Duodenal mucosa (tissue), 2 donors: ENCODE results near the gene HINT3.

ENCODE experiments used
- H3K27ac ChIP-seq: one replicate; pipeline ENCODE4 v1.7.0; 2013; ENCODE audit warnings: low read depth, low read length
- H3K27me3 ChIP-seq, 2 donors: one replicate each; pipeline ENCODE4 v1.7.0; 2013; ENCODE audit warnings: low read length in 2 of 2, control low read depth in 1 of 2; ENCODE audit not compliant: insufficient read depth in 2 of 2, control insufficient read depth in 1 of 2
- H3K36me3 ChIP-seq, 2 donors: one replicate each; pipeline ENCODE4 v1.7.0; 2013; ENCODE audit warnings: low read length in 2 of 2, control low read depth in 1 of 2; ENCODE audit not compliant: insufficient read depth in 2 of 2, control insufficient read depth in 1 of 2
- H3K4me1 ChIP-seq, 2 donors: one replicate each; pipeline ENCODE4 v1.7.0; 2013; ENCODE audit warnings: low read length in 2 of 2, control low read depth in 1 of 2; ENCODE audit not compliant: insufficient read depth in 2 of 2, control insufficient read depth in 1 of 2
- H3K4me3 ChIP-seq, 2 donors: one replicate each; pipeline ENCODE4 v1.7.0; 2013; ENCODE audit warnings: low read length in 2 of 2, low read depth in 1 of 2
- H3K9ac ChIP-seq, 2 donors: one replicate each; pipeline ENCODE4 v1.7.0; 2013; ENCODE audit warnings: low read length in 2 of 2, low read depth in 1 of 2
- H3K9me3 ChIP-seq, 2 donors: one replicate each; pipeline ENCODE4 v1.7.0; 2013; ENCODE audit warnings: low read length in 2 of 2, control low read depth in 1 of 2; ENCODE audit not compliant: control insufficient read depth in 1 of 2

The HINT3 gene

DNA sequence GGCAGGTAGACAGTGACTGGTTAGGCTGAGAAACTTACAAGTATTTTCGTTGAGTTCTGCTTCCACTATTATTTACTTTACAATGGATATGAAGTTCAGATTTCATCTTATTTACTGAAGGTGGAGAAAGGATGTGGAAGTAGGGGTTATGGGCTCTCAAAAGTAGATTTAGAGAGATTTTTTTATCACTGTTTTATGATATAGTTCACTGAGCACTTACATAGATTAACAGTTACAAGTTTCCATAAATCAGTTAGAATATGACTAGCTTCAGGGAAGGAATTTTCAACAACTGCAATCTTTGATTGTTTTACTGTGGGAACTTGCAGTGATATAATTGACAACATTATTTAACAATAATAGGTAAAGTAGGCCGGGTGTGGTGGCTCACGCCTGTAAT, 22.5 kb downstream of the HINT3 start:
- H3K4me3 ChIP-seq, result no peak overlapping the region
- H3K27ac ChIP-seq, result no peak overlapping the region
- peaks cover 8 to 13% of the 10 kb centered on the region in 2 donors for H3K36me3 ChIP-seq

DNA sequence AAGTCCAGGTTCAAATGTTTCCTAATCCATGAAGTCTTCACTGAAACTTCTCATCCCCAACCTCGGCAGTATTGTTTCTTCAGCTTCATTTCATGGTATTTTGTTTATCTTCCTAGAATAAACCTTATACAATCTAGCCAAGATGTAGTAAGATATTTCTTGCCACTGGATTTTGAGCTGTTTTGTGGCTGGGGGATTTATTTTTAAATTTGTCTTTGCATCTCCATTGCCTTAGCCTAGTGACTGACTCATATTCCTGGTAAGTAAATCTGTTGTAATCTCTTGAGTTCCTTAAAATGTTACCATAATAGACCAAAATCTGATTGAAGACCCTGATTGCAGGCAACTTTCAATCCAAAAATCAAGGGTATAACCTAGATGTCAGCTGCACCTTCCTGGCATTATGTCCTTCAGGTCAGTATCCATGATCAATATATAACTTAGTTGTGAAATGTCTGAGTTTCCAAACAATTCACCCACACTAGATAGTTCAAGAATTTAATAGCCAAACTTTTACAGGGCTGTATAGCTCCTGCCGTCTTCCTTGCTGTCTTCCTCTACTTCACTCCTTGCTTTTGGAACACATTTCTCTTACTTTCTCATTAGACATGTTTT, 25.1 kb downstream of the HINT3 start:
- Histone ChIP-seq H3K4me1 (peaks cover 16 to 20% of the 10 kb centered on the region in 2 donors), H3K4me3 (no peak overlapping the region), H3K9ac (no peak overlapping the region), H3K27me3 (no peaks in the 10 kb centered on the region), H3K27ac (no peak overlapping the region), H3K36me3 (peaks cover 0 to 4% of the 10 kb centered on the region in 2 donors), H3K9me3 (no peaks in the 10 kb centered on the region)

More for the DNA sequence above, 22.5 kb downstream of the HINT3 start:
- Histone ChIP-seq H3K27me3 (no peaks in the 10 kb centered on the region), H3K4me1 (peaks cover 3% of the 10 kb centered on the region in 2 donors), H3K9me3 (no peaks in the 10 kb centered on the region), H3K9ac (no peak overlapping the region)

DNA sequence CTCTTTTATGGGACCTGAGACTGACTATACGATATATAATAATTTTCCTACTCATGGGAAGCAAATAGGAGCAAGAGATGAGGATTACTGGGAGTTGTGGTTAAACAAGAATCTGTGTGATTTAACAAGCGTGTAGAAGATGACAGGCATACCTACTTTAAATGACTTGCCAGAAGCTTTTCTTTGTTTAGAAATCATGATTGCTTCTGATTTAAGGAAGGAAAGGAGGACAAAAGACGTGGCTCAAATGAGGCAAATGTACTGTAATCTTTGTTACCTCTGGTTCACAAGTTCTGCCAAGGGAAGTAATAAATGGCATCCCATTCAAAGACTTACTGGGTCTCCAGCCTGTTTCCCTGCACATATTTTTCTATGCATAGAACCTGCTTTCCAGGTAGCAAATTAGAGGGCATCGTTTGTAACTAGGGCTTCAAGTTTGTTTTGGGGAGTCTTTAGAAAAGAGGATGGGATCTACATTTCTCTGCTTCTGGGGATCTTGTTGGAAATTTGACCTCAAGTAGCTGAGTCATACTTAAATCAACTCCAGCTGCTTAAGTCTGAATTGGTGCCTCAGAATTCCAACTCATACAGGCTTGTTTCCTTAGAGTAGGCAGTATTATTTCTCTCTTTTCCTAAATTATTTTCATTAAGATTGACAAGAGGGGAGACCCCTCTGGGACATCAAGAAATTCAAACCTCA, 26.8 kb downstream of the HINT3 start:
- Histone ChIP-seq H3K4me3 (no peak overlapping the region), H3K36me3 (peaks cover 0 to 4% of the 10 kb centered on the region in 2 donors)

GRCh38 chr6:125984311-125984710, 27.7 kb downstream of the HINT3 start:
- Histone ChIP-seq H3K27ac (no peak overlapping the region), H3K9me3 (no peaks in the 10 kb centered on the region), H3K36me3 (peaks cover 0 to 4% of the 10 kb centered on the region in 2 donors), H3K4me1 (peaks cover 16 to 43% of the 10 kb centered on the region in 2 donors), H3K9ac (no peak overlapping the region), H3K4me3 (no peak overlapping the region), H3K27me3 (no peaks in the 10 kb centered on the region)

More for the DNA sequence above, 26.8 kb downstream of the HINT3 start:
- Histone ChIP-seq H3K27me3 (no peaks in the 10 kb centered on the region), H3K9me3 (no peaks in the 10 kb centered on the region), H3K9ac (no peak overlapping the region), H3K4me1 (peaks cover 16 to 34% of the 10 kb centered on the region in 2 donors), H3K27ac (no peak overlapping the region)

DNA sequence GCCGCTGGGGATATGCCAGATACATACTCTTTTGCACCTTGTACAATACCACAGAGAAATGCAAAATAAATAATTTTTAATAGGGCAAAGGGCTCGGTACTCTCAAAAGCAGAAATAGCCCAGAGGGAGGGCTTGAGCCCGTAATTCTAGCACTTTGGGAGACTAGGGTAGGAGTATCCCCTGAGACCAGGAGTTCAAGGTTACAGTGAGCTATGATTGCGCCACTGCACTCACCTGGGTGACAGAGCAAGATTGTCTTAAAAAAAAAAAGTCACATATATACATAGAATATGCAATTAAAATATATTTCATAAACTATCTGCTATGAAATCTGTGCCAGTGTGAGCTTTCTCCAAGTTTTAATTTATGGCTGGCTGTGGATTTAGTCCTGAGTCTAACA, 29.0 kb downstream of the HINT3 start:
- Histone ChIP-seq H3K27me3 (no peaks in the 10 kb centered on the region), H3K4me1 (peaks cover 21 to 54% of the 10 kb centered on the region in 2 donors), H3K9me3 (no peaks in the 10 kb centered on the region), H3K27ac (no peak overlapping the region), H3K4me3 (peak overlapping the region; percentile 76 to 93), H3K9ac (peak overlapping the region; percentile 88 to 90), H3K36me3 (peaks cover 0 to 4% of the 10 kb centered on the region in 2 donors)

DNA sequence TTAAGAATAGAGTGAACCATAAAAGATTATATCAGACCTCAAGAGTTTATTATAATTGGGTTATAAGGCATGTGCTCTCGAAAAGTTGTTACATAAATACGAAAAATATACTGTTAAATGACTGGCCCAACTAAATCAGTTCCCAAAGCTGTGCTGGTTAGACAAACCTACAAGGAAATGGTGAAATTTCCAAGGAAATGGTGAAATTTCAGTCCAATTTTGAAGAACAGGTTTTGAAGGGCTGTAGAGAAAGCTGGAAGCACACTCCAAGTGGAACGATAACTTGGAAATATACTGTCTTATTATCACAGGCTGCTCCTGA, 29.4 kb downstream of the HINT3 start:
- H3K27ac ChIP-seq, result peak overlapping the region; percentile 49
- H3K27me3 ChIP-seq, result no peaks in the 10 kb centered on the region
- H3K9me3 ChIP-seq, result no peaks in the 10 kb centered on the region
- H3K9ac ChIP-seq, result peak overlapping the region; percentile 88 to 90
- peak overlapping the region; percentile 76 to 93 for H3K4me3 ChIP-seq
- H3K36me3 ChIP-seq, result peaks cover 0 to 4% of the 10 kb centered on the region in 2 donors
- H3K4me1 ChIP-seq, result peaks cover 25 to 56% of the 10 kb centered on the region in 2 donors

DNA sequence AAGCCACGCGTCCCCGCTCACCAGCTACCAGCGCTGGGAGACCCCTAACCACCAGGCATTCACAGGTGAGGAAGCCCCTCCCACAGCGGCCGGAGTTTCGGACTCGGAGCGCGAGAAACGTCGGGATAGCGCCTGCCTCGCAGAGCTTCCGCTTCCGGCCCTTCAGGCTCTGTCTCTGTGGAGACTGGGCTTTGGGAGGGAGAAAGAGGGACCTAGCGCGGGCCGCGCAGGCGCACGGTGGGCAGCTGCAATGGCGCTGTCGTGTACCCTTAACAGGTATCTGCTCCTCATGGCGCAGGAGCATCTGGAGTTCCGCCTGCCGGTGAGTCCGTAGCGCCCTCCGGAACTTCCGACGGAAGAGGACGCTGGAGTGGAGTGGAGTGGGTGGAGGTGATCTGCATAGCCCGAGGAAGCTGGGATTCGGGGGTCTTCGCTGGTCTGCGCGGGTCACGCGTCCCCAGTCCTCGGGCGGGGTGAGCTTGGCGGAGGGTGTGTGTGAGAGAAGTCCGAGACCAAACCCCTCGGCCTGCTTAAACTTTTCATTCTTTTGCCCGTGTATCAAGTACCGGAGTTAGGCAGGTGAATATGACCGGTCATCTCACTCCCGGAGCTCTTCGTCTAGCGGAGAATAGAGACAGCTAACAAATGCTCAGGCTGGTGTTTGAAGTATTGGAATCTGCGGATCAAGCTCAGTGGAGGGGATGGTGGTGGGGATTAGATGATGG, 29.9 kb downstream of the HINT3 start, which contains the start of gene TRMT11:
TRMT11 (plus strand) TSS at position 240 of the 725 bp plus-strand sequence; CDS start at position 251, 11 bp downstream.
- peak within 1 kb of the TSS; percentile 49 for H3K27ac ChIP-seq
- H3K27me3 ChIP-seq, result no peaks in the 10 kb centered on the region
- peaks cover 25 to 56% of the 10 kb centered on the region in 2 donors for H3K4me1 ChIP-seq
- no peaks in the 10 kb centered on the region for H3K9me3 ChIP-seq
- peaks cover 0 to 4% of the 10 kb centered on the region in 2 donors for H3K36me3 ChIP-seq
- H3K9ac ChIP-seq, result peak within 1 kb of the TSS; percentile 88 to 90
- H3K4me3 ChIP-seq, result peak within 1 kb of the TSS; percentile 76 to 93

GRCh38 chr6:125987026-125987617, 30.6 kb downstream of the HINT3 start:
- H3K9ac ChIP-seq, result peak overlapping the region; percentile 88 to 90
- H3K36me3 ChIP-seq, result no peaks in the 10 kb centered on the region
- no peaks in the 10 kb centered on the region for H3K9me3 ChIP-seq
- no peaks in the 10 kb centered on the region for H3K27me3 ChIP-seq
- peak overlapping the region; percentile 76 to 93 for H3K4me3 ChIP-seq
- H3K4me1 ChIP-seq, result peaks cover 25 to 58% of the 10 kb centered on the region in 2 donors
- no peak overlapping the region for H3K27ac ChIP-seq

DNA sequence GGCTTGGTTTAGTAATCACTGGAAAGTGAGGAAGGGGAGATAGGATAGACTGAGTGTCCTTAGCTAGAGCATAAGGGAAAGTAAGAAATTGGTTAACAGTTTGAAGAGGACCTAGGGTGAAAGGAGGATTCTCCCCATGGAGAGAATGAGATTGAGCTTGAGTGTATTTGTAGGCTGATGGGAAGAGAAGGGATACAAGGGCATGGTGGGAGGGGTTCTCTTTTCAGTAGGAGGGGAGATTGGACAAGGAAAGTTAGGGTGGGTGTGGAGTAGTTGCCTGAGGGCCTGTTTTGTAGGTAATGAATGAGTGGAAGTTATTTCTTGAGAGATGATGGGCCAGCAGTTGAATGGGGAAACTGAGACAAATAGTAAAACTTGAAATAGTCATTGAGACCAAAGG, 31.7 kb downstream of the HINT3 start:
- Histone ChIP-seq H3K27me3 (no peaks in the 10 kb centered on the region), H3K4me3 (peak overlapping the region; percentile 76 to 93), H3K9me3 (no peaks in the 10 kb centered on the region), H3K36me3 (no peaks in the 10 kb centered on the region), H3K27ac (no peak overlapping the region), H3K9ac (no peak overlapping the region), H3K4me1 (peaks cover 25 to 70% of the 10 kb centered on the region in 2 donors)
